Tibial artery (tissue), 4 donors: ENCODE measurements around the gene ARMH3.

Experiments
- DNase-seq, 2 donors: peaks; one replicate each; pipeline ENCODE4 v3.0.0-alpha.2; 2019
- H3K27ac ChIP-seq, 2 donors: fragments of 200-600 bp; sonication (generic) in 1 of 2; 1 replicate in 1 of 2; 2 replicates in 1 of 2; pipeline ENCODE4 v1.5.1; 2018 to 2019; ENCODE audit warnings: mild to moderate bottlenecking in 1 of 2
- H3K27me3 ChIP-seq, 2 donors: fragments of 200-600 bp; sonication (generic) in 1 of 2; one replicate each; pipeline versions ENCODE4 v1.5.1 to v1.6.0; 2016 to 2019
- H3K36me3 ChIP-seq, 3 donors: fragments of 200-600 bp; sonication (generic) in 2 of 3; one replicate each; pipeline ENCODE4 v1.5.1; 2016 to 2019; ENCODE audit warnings: mild to moderate bottlenecking in 2 of 3
- H3K4me1 ChIP-seq, 4 donors: fragments of 200-600 bp; sonication (generic) in 2 of 4; 1 replicate in 3 of 4; 2 replicates in 1 of 4; pipeline ENCODE4 v1.5.1; 2016 to 2019
- H3K4me3 ChIP-seq, 2 donors: fragments of 200-600 bp; sonication (generic) in 1 of 2; 1 replicate in 1 of 2; 2 replicates in 1 of 2; pipeline ENCODE4 v1.5.1; 2018 to 2019; ENCODE audit warnings: mild to moderate bottlenecking in 2 of 2
- H3K9me3 ChIP-seq, 3 donors: fragments of 200-600 bp; sonication (generic) in 1 of 3; one replicate each; pipeline ENCODE4 v1.5.1; 2016 to 2019
- intact Hi-C: fragments of 100-400 bp; cut with DNase I; formaldehyde crosslinking; loops from one replicate; pipeline ENCODE4 v1.15.0; 2023; ENCODE audit warnings: low total_unique reads
- TF ChIP-seq, protein P1 (sequence below), 2 experiments: fragments of 200-600 bp in 1 of 2; fragments of 450-650 bp in 1 of 2; IDR thresholded peaks; one replicate each; pipeline ENCODE4 v1.5.1; 2017 to 2019; ENCODE audit warnings: antibody characterized with exemption in 2 of 2, mild to moderate bottlenecking in 1 of 2, moderate library complexity in 1 of 2

Gene ARMH3

DNA sequence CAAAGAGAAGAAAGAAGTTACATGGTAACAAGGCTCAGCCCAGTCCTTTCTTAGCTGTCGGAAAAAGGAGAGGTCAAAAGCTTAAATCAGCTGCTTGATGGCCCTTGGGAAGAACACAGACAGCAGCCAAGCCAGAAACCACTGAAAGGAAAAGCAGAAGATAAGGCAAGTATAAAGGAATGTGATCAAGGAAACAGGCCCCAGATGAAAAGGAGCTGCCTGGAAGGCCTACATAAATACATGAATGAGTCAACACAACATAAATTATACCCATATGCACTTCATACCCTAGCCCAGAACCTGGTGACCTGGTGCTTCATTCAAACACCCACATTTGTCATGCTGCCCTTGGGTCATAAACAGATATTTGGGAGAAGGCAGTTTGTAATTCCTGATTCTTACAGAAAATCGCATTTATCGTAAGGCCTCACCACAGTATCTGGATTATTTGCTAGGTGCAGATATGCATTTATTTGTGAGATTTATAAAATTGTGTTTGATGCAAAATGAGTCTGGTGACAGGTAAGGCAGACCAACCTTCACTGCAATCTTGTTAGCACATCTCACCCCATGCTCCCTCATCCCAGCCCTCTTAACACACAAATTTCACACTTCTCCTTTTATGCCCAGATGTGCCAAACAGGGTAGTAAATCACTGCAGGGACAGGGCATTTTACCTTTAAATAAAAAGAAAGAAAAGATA, 117.5 kb downstream of the ARMH3 start:
- intact Hi-C loops, result no loop called here
- TF ChIP-seq, protein P1, sequence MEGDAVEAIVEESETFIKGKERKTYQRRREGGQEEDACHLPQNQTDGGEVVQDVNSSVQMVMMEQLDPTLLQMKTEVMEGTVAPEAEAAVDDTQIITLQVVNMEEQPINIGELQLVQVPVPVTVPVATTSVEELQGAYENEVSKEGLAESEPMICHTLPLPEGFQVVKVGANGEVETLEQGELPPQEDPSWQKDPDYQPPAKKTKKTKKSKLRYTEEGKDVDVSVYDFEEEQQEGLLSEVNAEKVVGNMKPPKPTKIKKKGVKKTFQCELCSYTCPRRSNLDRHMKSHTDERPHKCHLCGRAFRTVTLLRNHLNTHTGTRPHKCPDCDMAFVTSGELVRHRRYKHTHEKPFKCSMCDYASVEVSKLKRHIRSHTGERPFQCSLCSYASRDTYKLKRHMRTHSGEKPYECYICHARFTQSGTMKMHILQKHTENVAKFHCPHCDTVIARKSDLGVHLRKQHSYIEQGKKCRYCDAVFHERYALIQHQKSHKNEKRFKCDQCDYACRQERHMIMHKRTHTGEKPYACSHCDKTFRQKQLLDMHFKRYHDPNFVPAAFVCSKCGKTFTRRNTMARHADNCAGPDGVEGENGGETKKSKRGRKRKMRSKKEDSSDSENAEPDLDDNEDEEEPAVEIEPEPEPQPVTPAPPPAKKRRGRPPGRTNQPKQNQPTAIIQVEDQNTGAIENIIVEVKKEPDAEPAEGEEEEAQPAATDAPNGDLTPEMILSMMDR (IDR thresholded peaks at IDR 0.05), result no peak
- H3K36me3 ChIP-seq, result no peaks in the 10 kb centered on the region
- no peaks in the 10 kb centered on the region for H3K9me3 ChIP-seq
- H3K4me3 ChIP-seq, result no peak overlapping the region
- no peaks in the 10 kb centered on the region for H3K27me3 ChIP-seq
- peaks cover 0 to 70% (median 22%) of the 10 kb centered on the region in 4 donors for H3K4me1 ChIP-seq
- no peak for DNase-seq
- peak overlapping the region; percentile 53 to 76 for H3K27ac ChIP-seq

DNA sequence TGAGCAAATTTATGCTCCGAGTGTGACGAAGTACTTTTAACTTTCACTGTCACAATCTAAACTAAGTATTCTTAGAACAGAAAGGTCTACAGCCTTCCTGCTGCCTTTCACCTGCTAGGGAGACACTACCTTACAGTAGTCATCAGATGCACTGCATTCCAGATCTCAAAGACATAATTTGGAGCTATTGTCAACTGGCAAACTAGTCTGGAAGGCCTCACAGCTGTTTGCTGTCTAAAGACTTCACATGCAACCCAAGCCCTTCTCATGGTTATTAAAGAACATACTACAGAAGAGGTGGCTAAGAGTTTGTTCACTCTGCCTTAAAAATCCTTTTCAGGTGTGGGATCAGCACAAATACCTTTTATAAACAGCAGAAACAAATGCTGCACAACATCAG, 120.5 kb downstream of the ARMH3 start:
- DNase-seq, result no peak
- no peak overlapping the region for H3K4me3 ChIP-seq
- no peaks in the 10 kb centered on the region for H3K27me3 ChIP-seq
- intact Hi-C loops, result no loop called here
- no peaks in the 10 kb centered on the region for H3K36me3 ChIP-seq
- TF ChIP-seq, protein P1 (IDR thresholded peaks at IDR 0.05), result no peak
- H3K4me1 ChIP-seq, result peaks cover 0 to 48% (median 21%) of the 10 kb centered on the region in 4 donors
- H3K9me3 ChIP-seq, result no peaks in the 10 kb centered on the region
- peak overlapping the region in 1 of 2 donors; percentile 6 for H3K27ac ChIP-seq

DNA sequence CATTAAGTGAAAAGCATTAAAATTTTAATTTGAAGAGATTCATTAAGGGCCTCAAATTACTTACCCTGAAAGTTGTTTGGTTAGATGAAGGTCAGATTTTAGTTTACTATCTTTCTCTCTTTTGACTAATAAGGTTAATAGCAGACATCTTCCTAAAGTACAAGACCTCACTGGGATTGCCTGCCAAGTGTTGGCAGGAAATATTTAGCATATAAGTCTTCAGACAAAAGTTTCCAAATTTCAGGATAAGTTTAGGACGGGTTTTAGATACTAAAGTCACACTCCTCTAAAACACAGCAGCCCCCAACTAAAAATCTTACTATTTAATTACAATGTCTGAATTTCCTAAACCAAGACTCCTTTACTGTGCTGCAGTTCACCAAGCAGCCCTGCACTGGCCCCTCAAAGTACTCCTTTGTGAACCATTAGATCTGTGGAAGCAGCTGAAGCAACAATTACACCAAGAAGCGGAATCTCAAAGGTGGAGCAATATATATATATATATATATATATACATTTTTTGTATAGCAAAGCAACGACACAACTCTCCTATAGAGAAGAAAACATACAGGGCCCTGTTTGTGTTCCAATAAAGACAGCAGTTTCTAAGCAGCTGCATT, 121.2 kb downstream of the ARMH3 start:
- H3K36me3 ChIP-seq, result no peaks in the 10 kb centered on the region
- H3K9me3 ChIP-seq, result no peaks in the 10 kb centered on the region
- intact Hi-C loops, result no loop called here
- no peaks in the 10 kb centered on the region for H3K27me3 ChIP-seq
- H3K4me3 ChIP-seq, result no peak overlapping the region
- TF ChIP-seq, protein P1 (IDR thresholded peaks at IDR 0.05), result no peak
- no peak overlapping the region for H3K27ac ChIP-seq
- no peak for DNase-seq
- H3K4me1 ChIP-seq, result peaks cover 0 to 41% (median 18%) of the 10 kb centered on the region in 4 donors

DNA sequence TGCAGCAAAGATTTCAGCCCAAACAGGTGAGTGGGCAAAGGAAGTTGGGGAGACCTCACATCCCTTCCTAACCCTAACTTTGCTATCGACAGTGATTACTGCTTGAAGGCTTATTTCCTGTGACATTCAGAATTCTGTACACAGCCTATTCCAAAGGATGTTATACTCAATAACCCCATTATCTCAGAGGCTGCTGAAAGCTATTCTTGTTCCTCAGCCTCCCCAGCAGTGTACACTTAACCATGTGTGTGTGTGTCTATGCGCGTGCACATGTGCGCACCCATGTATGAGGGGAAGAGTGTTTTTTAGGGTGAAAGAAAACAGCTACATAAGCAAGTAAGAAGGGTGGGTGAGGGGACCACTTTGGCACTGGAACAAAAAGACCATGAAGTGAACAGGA, 122.0 kb downstream of the ARMH3 start:
- H3K9me3 ChIP-seq, result no peaks in the 10 kb centered on the region
- H3K4me3 ChIP-seq, result no peak overlapping the region
- H3K27ac ChIP-seq, result no peak overlapping the region
- TF ChIP-seq, protein P1 (IDR thresholded peaks at IDR 0.05), result no peak
- intact Hi-C loops, result no loop called here
- no peaks in the 10 kb centered on the region for H3K27me3 ChIP-seq
- DNase-seq, result no peak
- H3K4me1 ChIP-seq, result peaks cover 0 to 33% (median 11%) of the 10 kb centered on the region in 4 donors
- H3K36me3 ChIP-seq, result no peaks in the 10 kb centered on the region

DNA sequence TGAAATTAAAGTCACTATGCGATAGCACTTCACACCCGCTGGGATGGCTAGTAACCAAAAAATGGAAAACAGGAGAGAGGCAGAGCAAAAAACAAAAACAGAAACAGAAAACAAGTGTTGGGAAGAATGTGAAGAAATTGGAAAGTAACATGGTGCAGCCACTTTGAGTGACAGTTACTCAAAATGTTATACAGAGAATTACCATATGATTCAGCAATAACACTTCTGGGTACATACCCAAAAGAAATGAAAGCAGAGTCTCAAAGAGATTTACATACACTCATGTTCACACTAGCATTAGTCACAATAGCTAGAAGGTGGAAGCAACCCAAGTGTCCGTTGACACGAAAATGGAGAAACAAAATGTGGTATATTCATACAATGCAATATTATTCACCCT, 123.8 kb downstream of the ARMH3 start:
- H3K4me3 ChIP-seq, result no peak overlapping the region
- peaks cover 0 to 6% (median 0%) of the 10 kb centered on the region in 3 donors for H3K36me3 ChIP-seq

More for the DNA sequence above, 123.8 kb downstream of the ARMH3 start:
- no peak for DNase-seq
- TF ChIP-seq, protein P1 (IDR thresholded peaks at IDR 0.05), result no peak
- Histone ChIP-seq H3K27ac (no peak overlapping the region), H3K27me3 (no peaks in the 10 kb centered on the region), H3K4me1 (peaks cover 0 to 15% (median 0%) of the 10 kb centered on the region in 4 donors), H3K9me3 (no peaks in the 10 kb centered on the region)
- intact Hi-C loops, result no loop called here
